Type B pancreatic cell (in vitro differentiated cells): ENCODE data around the gene AP3D1. TPM values are rescaled to one million over a fixed set of nuclear protein-coding genes. Genes with fewer than 3 reads are reported as not detected.
A peak's percentile ranks its signal among the peaks of the same experiment; 100 is the strongest.

ENCODE experiments used
- DNase-seq: peaks from one replicate; pipeline ENCODE4 v3.0.0; 2021; ENCODE audit warnings: mixed read lengths; ENCODE audit not compliant: unreplicated experiment; ENCODE audit errors: extremely low spot score
- H3K27ac Mint-ChIP-seq: 2 replicates; pipeline ENCODE4 v1.8.0; 2021; ENCODE audit warnings: mild to moderate bottlenecking, mixed read lengths
- H3K27me3 Mint-ChIP-seq: 2 replicates; pipeline ENCODE4 v1.8.0; 2021; ENCODE audit warnings: mixed read lengths
- H3K36me3 Mint-ChIP-seq: 2 replicates; pipeline ENCODE4 v1.8.0; 2021; ENCODE audit warnings: mixed read lengths
- H3K4me1 Mint-ChIP-seq: one replicate; pipeline ENCODE4 v1.8.0; 2021; ENCODE audit warnings: mixed read lengths; ENCODE audit not compliant: unreplicated experiment
- H3K4me3 Mint-ChIP-seq: 2 replicates; pipeline ENCODE4 v1.8.0; 2021; ENCODE audit warnings: mild to moderate bottlenecking, mixed read lengths
- H3K9me3 Mint-ChIP-seq: 2 replicates; pipeline ENCODE4 v1.8.0; 2021; ENCODE audit warnings: mixed read lengths
- total RNA-seq: library from RNA; stranded (reverse); gene quantifications from 2 replicates; pipeline ENCODE4 v1.2.1, GENCODE V29; 2021; ENCODE audit warnings: low replicate concordance
- TF ChIP-seq, protein P1 (sequence below): fragments of 200-600 bp; sonication (generic); conservative IDR thresholded peaks from 2 replicates; pipeline ENCODE4 v1.5.0; 2021; ENCODE audit warnings: antibody characterized with exemption, mild to moderate bottlenecking

AP3D1 gene
- total RNA-seq, 1 donor from 2014 or later, result 127 TPM

DNA sequence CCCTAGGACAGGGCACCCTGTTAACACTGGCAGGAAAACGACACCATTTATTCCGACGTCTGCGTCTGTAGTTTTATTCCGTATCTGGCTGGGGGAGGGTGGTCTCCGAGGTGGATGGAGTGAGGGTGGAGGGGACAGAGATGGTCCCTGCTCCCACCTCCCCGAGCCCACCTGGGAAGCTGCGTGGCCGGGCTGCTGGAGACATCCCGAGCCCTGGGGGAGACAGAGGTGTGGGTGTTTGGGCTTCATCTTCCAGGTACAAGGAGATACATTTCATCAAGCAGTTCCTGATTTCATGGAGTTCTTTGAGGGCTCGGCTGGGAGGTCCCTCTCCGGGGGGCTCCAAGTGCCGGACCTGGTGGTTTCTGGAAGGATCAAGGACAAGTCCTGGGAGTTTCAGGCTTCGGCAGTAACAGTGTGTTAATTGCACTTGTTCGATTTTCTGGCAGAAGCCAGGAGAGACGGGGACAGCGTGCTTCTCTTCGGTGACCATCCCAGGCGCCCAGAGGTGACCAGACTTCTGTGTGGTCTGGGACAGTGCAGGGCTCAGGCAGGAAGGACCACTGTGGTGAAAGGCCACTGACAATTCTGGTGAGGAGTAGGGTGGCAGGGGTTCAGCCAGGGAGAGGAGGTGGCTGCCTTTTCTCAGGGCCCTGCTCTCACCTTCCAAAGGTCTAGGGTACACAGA lies 80.2 kb downstream of the AP3D1 start:
- Mint-ChIP-seq H3K27me3 (no peaks in the 10 kb centered on the region), H3K27ac (peak overlapping the region; percentile 43), H3K36me3 (peaks cover 7% of the 10 kb centered on the region), H3K9me3 (no peaks in the 10 kb centered on the region), H3K4me3 (no peak overlapping the region), H3K4me1 (peaks cover 4% of the 10 kb centered on the region)
- TF ChIP-seq, protein P1, sequence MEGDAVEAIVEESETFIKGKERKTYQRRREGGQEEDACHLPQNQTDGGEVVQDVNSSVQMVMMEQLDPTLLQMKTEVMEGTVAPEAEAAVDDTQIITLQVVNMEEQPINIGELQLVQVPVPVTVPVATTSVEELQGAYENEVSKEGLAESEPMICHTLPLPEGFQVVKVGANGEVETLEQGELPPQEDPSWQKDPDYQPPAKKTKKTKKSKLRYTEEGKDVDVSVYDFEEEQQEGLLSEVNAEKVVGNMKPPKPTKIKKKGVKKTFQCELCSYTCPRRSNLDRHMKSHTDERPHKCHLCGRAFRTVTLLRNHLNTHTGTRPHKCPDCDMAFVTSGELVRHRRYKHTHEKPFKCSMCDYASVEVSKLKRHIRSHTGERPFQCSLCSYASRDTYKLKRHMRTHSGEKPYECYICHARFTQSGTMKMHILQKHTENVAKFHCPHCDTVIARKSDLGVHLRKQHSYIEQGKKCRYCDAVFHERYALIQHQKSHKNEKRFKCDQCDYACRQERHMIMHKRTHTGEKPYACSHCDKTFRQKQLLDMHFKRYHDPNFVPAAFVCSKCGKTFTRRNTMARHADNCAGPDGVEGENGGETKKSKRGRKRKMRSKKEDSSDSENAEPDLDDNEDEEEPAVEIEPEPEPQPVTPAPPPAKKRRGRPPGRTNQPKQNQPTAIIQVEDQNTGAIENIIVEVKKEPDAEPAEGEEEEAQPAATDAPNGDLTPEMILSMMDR, result no peak
- no peak for DNase-seq

DNA sequence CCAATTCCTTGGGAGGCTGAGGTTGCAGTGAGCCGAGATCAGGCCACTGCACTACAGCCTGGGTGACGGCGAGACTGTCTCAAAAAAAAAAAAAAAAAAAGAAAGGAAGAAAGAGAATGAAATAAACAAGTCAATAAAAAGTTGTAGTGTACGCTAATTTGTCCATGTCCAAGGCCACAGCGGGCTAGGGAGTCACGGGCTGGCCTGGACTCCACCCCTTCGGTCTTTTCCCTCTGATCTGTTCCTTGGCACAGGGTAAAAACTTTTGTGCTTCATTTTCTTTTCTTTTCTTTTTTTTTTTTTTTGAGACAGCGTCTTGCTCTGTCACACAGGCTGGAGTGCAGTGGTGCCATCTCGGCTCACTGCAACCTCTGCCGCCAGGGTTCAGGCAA lies 80.9 kb downstream of the AP3D1 start:
- Mint-ChIP-seq H3K9me3 (no peaks in the 10 kb centered on the region), H3K27ac (no peak overlapping the region), H3K36me3 (peaks cover 7% of the 10 kb centered on the region), H3K27me3 (no peaks in the 10 kb centered on the region), H3K4me3 (no peak overlapping the region), H3K4me1 (peaks cover 4% of the 10 kb centered on the region)
- DNase-seq, result no peak
- TF ChIP-seq, protein P1, result no peak

DNA sequence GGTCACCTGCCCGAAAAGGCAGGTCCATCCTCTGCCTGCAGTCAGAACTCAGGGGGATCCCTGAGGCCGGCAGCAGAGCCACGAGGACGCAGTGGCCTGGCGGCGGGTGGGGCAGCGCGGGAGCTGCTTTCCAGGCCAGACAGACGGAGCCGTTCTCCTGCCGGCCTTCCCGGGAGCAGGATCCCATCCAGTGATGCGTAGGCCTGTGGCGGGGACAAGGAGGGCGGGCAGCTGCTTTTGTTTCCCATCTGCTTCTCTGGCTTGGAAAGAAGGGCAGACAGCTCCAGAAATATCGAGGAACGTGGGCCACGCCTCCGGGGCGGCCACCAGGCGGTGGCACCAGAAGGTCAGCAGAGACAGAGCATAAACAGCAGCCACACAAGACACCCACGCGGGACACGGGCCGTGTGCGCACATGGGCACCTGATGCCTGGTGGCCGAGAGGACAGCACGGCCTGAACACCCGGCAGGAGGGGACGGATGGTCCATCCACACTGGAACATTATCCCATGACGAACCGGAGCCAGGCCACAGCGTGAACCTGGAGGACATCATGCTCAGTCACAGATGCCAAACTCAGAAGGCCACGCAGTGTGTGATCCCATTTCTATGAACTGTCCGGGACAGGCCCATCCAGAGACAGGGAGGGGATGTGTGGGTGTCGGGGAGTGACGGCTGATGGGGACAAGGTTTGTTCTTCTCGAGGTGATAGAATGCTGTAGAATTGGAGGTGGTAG lies 86.4 kb downstream of the AP3D1 start:
- Mint-ChIP-seq H3K36me3 (no peaks in the 10 kb centered on the region), H3K4me3 (no peak overlapping the region), H3K9me3 (no peaks in the 10 kb centered on the region), H3K4me1 (peaks cover 18% of the 10 kb centered on the region), H3K27ac (peak overlapping the region; percentile 21), H3K27me3 (no peaks in the 10 kb centered on the region)
- DNase-seq, result no peak
- TF ChIP-seq, protein P1, result no peak

DNA sequence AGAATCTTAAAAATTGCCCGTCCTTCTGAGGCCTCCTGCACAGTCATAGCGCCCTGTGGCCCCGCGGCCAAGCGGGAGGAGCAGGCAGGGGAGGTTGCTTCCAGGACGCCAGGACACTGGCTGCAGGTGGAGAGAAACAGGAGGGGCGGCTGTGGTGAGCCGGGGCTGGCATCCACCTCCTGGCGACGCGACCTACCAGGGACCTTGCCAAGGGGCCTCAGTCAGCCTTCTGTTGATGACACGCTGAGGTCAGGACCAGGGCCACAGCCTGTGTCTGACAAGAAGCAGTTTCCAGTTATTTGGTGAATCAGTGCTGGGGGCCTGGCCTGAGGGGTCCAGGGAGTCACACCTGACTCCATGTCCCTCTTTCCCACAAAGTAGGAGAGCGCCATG lies 87.0 kb downstream of the AP3D1 start:
- H3K9me3 Mint-ChIP-seq, result no peaks in the 10 kb centered on the region
- H3K27ac Mint-ChIP-seq, result no peak overlapping the region
- no peaks in the 10 kb centered on the region for H3K36me3 Mint-ChIP-seq
- DNase-seq, result peak; percentile 67
- no peaks in the 10 kb centered on the region for H3K27me3 Mint-ChIP-seq
- H3K4me1 Mint-ChIP-seq, result peaks cover 14% of the 10 kb centered on the region
- no peak overlapping the region for H3K4me3 Mint-ChIP-seq
- TF ChIP-seq, protein P1, result no peak

DNA sequence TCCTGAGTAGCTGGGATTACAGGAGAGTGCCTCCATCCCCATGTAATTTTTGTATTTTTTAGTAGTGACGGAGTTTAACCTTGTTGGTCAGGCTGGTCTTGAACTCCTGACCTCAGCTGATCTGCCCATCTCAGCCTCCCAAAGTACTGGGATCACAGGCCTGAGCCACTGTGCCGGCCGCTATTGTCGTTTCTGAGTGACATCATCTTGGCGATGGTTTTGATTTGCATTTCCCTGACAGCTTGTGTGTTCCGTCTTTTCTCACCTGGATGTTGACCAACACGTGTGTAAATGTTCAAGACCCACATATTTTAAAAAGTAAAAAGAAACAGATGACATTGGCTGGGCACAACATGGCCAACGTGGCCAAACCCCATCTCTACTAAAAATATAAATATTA lies 87.5 kb downstream of the AP3D1 start:
- no peaks in the 10 kb centered on the region for H3K9me3 Mint-ChIP-seq
- no peaks in the 10 kb centered on the region for H3K27me3 Mint-ChIP-seq
- peak overlapping the region; percentile 41 for H3K4me3 Mint-ChIP-seq
- peaks cover 14% of the 10 kb centered on the region for H3K4me1 Mint-ChIP-seq
- H3K27ac Mint-ChIP-seq, result peak overlapping the region; percentile 68
- no peaks in the 10 kb centered on the region for H3K36me3 Mint-ChIP-seq
- DNase-seq, result no peak
- TF ChIP-seq, protein P1, result no peak
